GM20431 (cell line): Measurements from ENCODE around the gene ZBTB49.

Experiments
- in situ Hi-C: fragments of 300-500 bp; cut with MseI, MboI; formaldehyde crosslinking; loops from one replicate; pipeline ENCODE4 v1.15.0; 2020; ENCODE audit warnings: low sequenced_read_pairs; ENCODE audit not compliant: unreplicated experiment

Gene ZBTB49

GRCh38 chr4:4321951-4322688 lies 32.1 kb downstream of the ZBTB49 start:
- in situ Hi-C loops: loop anchor here (10.0 kb wide), 1 partner anchor 57 kb away; no protein-coding TSS in a partner anchor

GRCh38 chr4:4323705-4324534 lies 33.9 kb downstream of the ZBTB49 start:
- in situ Hi-C loops: loop anchor here (10.0 kb wide), 1 partner anchor 59 kb away; no protein-coding TSS in a partner anchor

- in situ Hi-C loops: loop anchor here (10.0 kb wide), 1 partner anchor 61 kb away; no protein-coding TSS in a partner anchor
These were observed 35.3 kb downstream of the ZBTB49 start for GRCh38 chr4:4325321-4325720.

GRCh38 chr4:4326166-4326565 lies 36.1 kb downstream of the ZBTB49 start:
- in situ Hi-C loops: loop anchor here (10.0 kb wide), 1 partner anchor 61 kb away; no protein-coding TSS in a partner anchor

- in situ Hi-C loops: loop anchor here (10.0 kb wide), 1 partner anchor 63 kb away; no protein-coding TSS in a partner anchor
These were observed 37.6 kb downstream of the ZBTB49 start for GRCh38 chr4:4327652-4328121.

GRCh38 chr4:4328206-4328605 lies 38.2 kb downstream of the ZBTB49 start:
- in situ Hi-C loops: loop anchor here (10.0 kb wide), 1 partner anchor 63 kb away; no protein-coding TSS in a partner anchor

GRCh38 chr4:4328840-4329239 lies 38.8 kb downstream of the ZBTB49 start:
- in situ Hi-C loops: loop anchor here (10.0 kb wide), 1 partner anchor 64 kb away; no protein-coding TSS in a partner anchor

- in situ Hi-C loops: loop anchor here (10.0 kb wide), 1 partner anchor 65 kb away; no protein-coding TSS in a partner anchor
These were observed 39.4 kb downstream of the ZBTB49 start for GRCh38 chr4:4329496-4329895.

- in situ Hi-C loops: no loop called here
These were observed 40.7 kb downstream of the ZBTB49 start for GRCh38 chr4:4330794-4331193.

- in situ Hi-C loops: no loop called here
These were observed 42.5 kb downstream of the ZBTB49 start for GRCh38 chr4:4332529-4332928.

- in situ Hi-C loops: no loop called here
These were observed 43.2 kb downstream of the ZBTB49 start for GRCh38 chr4:4333265-4333706.

- in situ Hi-C loops: no loop called here
These were observed 44.9 kb downstream of the ZBTB49 start for GRCh38 chr4:4334798-4335520.

GRCh38 chr4:4338210-4339001 lies 48.4 kb downstream of the ZBTB49 start:
- in situ Hi-C loops: no loop called here

GRCh38 chr4:4339504-4340085 lies 49.5 kb downstream of the ZBTB49 start:
- in situ Hi-C loops: no loop called here

- in situ Hi-C loops: no loop called here
These were observed 52.0 kb downstream of the ZBTB49 start for GRCh38 chr4:4341861-4342650.

- in situ Hi-C loops: no loop called here
These were observed 53.0 kb downstream of the ZBTB49 start for GRCh38 chr4:4343038-4343437.

GRCh38 chr4:4344915-4345527 lies 55.0 kb downstream of the ZBTB49 start:
- in situ Hi-C loops: no loop called here

- in situ Hi-C loops: no loop called here
These were observed 57.5 kb downstream of the ZBTB49 start for GRCh38 chr4:4347585-4347984.
